Smooth muscle cell (in vitro differentiated cells): ENCODE results near the gene GLB1L3. TPM values are rescaled to one million over a fixed set of nuclear protein-coding genes. Genes with fewer than 3 reads are reported as not detected.

Source experiments
- DNase-seq: peaks from one replicate; lab custom pipeline; 2025; ENCODE audit not compliant: unreplicated experiment; lab: John Stamatoyannopoulos, UW
- H2AFZ ChIP-seq: fragments of 200-600 bp; sonication (generic); 2 replicates; pipeline ENCODE4 v1.6.0; 2016; ENCODE audit warnings: antibody characterized with exemption, low read depth, mild to moderate bottlenecking
- H3F3A ChIP-seq: fragments of 200-600 bp; sonication (generic); 2 replicates; pipeline ENCODE4 v1.6.0; 2017; ENCODE audit warnings: antibody characterized with exemption, low read depth
- H3K27ac ChIP-seq: fragments of 200-600 bp; sonication (generic); 2 replicates; pipeline ENCODE4 v1.5.1; 2016; ENCODE audit warnings: low read depth, mild to moderate bottlenecking
- H3K27me3 ChIP-seq: fragments of 200-600 bp; sonication (generic); 2 replicates; pipeline ENCODE4 v1.6.1; 2016; ENCODE audit warnings: low read depth, mild to moderate bottlenecking
- H3K36me3 ChIP-seq: fragments of 200-600 bp; sonication (generic); 2 replicates; pipeline ENCODE4 v1.5.1; 2016; ENCODE audit warnings: low read depth
- H3K4me1 ChIP-seq: fragments of 200-600 bp; sonication (generic); 2 replicates; pipeline ENCODE4 v1.5.1; 2016; ENCODE audit warnings: low read depth
- H3K4me2 ChIP-seq: fragments of 200-600 bp; sonication (generic); 2 replicates; pipeline ENCODE4 v1.6.0; 2016; ENCODE audit warnings: mild to moderate bottlenecking
- H3K4me3 ChIP-seq: fragments of 200-600 bp; sonication (generic); 2 replicates; pipeline ENCODE4 v1.5.1; 2016; ENCODE audit warnings: mild to moderate bottlenecking
- H3K79me2 ChIP-seq: fragments of 200-600 bp; sonication (generic); 2 replicates; pipeline ENCODE4 v1.6.0; 2016; ENCODE audit warnings: low read depth, mild to moderate bottlenecking
- H3K9ac ChIP-seq: fragments of 200-600 bp; sonication (generic); 2 replicates; pipeline ENCODE4 v1.6.0; 2016; ENCODE audit warnings: low read depth
- H3K9me3 ChIP-seq: fragments of 200-600 bp; sonication (generic); replicated peaks from 2 replicates; pipeline ENCODE4 v1.5.1; 2016; ENCODE audit warnings: low read depth
- H4K20me1 ChIP-seq: fragments of 200-600 bp; sonication (generic); 2 replicates; pipeline ENCODE4 v1.6.0; 2016; ENCODE audit warnings: low read depth
- CTCF ChIP-seq: fragments of 200-600 bp; sonication (generic); IDR thresholded peaks from 2 replicates; pipeline ENCODE4 v1.5.1; 2017; ENCODE audit warnings: borderline replicate concordance, mild to moderate bottlenecking, antibody characterized with exemption; ENCODE audit not compliant: insufficient read depth, poor library complexity, severe bottlenecking
- WGBS: methylation state at CpG from one replicate; pipeline ENCODE4 v1.1.7; 2016; ENCODE audit warnings: low lambda C conversion rate; 5-methylcytosine and 5-hydroxymethylcytosine counted together
- polyA plus RNA-seq: library from polyadenylated mRNA; unstranded; fragments of >200 nt; fragmentation: Nextera tagmentation; extraction: Ambion mirVana; gene quantifications from 2 replicates; pipeline ENCODE4 v1.2.1, GENCODE V29; 2016
- total RNA-seq: library from RNA; depleted of rRNA; stranded (reverse); fragments of >200 nt; gene quantifications from 2 replicates; pipeline ENCODE4 v1.2.3, GENCODE V29; 2014

GLB1L3 gene
- total and polyA plus RNA-seq, 2 experiments from 2014 or later: not detected

DNA sequence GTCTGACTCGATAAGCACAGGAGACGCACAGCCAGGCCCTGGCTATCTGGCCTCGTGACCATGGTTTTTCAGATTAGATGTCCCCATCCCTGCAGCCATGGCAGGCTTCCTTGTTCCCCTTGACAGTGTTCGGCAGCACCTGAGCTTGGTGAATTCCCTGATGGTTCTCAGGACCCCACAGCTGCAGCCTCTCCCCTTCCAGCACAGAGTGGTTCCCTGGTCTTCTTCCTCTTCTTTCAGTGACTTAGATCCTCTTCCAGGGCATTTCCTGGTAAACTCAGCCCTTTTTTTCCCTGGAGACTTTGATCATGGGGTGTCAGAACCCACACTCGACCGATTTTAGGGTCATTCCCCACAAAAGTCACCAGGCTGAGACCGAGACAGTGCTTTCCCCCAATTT, 14.5 kb downstream of the GLB1L3 start:
- no peak for TF ChIP-seq CTCF
- no peak overlapping the region for H3K9ac ChIP-seq
- 94% methylated on average over 7 of the region's 7 CpGs for WGBS
- DNase-seq: no peak
- no peaks in the 10 kb centered on the region for H3K4me1 ChIP-seq
- no peak overlapping the region for H3K4me2 ChIP-seq
- no peak overlapping the region for H3K4me3 ChIP-seq
- H2AFZ ChIP-seq: no peak overlapping the region
- H4K20me1 ChIP-seq: no peaks in the 10 kb centered on the region
- no peak overlapping the region for H3K27ac ChIP-seq
- H3F3A ChIP-seq: no peaks in the 10 kb centered on the region
- no peaks in the 10 kb centered on the region for H3K36me3 ChIP-seq
- H3K27me3 ChIP-seq: no peaks in the 10 kb centered on the region
- no peaks in the 10 kb centered on the region for H3K79me2 ChIP-seq
- H3K9me3 ChIP-seq: no peaks in the 10 kb centered on the region

DNA sequence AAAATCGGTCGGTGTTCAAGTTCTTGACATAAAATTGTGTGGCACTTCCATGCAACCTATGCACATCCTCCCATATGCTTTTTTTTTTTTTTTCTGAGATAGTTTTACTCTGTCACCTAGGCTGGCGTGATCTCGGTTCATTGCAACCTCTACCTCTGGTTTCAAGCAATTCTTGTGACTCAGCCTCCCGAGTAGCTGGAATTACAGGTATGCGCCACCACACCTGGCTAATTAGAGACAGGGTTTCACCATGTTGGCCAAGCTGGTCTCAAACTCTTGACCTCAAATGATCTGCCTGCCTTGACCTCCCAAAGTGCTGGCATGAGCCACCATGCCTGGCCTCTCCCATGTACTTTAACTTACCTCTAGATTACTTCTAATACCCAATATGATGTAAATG, 15.0 kb downstream of the GLB1L3 start:
- Histone ChIP-seq H3K4me3 (no peak overlapping the region), H2AFZ (no peak overlapping the region), H3K9me3 (no peaks in the 10 kb centered on the region), H3F3A (no peaks in the 10 kb centered on the region), H3K27ac (no peak overlapping the region), H3K27me3 (no peaks in the 10 kb centered on the region), H4K20me1 (no peaks in the 10 kb centered on the region), H3K9ac (no peak overlapping the region), H3K79me2 (no peaks in the 10 kb centered on the region), H3K4me1 (no peaks in the 10 kb centered on the region), H3K36me3 (no peaks in the 10 kb centered on the region), H3K4me2 (no peak overlapping the region)
- 77% methylated on average over 6 of the region's 6 CpGs for WGBS
- TF ChIP-seq CTCF: no peak
- no peak for DNase-seq

- Histone ChIP-seq H4K20me1 (no peaks in the 10 kb centered on the region), H3K9ac (no peak overlapping the region), H3K27ac (no peak overlapping the region), H3K4me3 (no peak overlapping the region), H2AFZ (no peak overlapping the region), H3K27me3 (no peaks in the 10 kb centered on the region), H3K36me3 (no peaks in the 10 kb centered on the region), H3F3A (no peaks in the 10 kb centered on the region), H3K4me2 (no peak overlapping the region), H3K79me2 (no peaks in the 10 kb centered on the region), H3K4me1 (no peaks in the 10 kb centered on the region), H3K9me3 (no peaks in the 10 kb centered on the region)
- 84% methylated on average over 15 of the region's 15 CpGs for WGBS
- no peak for TF ChIP-seq CTCF
- no peak for DNase-seq
Measured at GRCh38 chr11:134292661-134293060, 16.5 kb downstream of the GLB1L3 start.
